ENCODE results near the gene ABCG1. TPM values are rescaled to one million over a fixed set of nuclear protein-coding genes. Genes with fewer than 3 reads are reported as not detected.
A peak's percentile ranks its signal among the peaks of the same experiment; 100 is the strongest.

Gene ABCG1
- total and polyA plus RNA-seq, 12 donors, result 5.5 to 26.2 (median 14.6) TPM

DNA sequence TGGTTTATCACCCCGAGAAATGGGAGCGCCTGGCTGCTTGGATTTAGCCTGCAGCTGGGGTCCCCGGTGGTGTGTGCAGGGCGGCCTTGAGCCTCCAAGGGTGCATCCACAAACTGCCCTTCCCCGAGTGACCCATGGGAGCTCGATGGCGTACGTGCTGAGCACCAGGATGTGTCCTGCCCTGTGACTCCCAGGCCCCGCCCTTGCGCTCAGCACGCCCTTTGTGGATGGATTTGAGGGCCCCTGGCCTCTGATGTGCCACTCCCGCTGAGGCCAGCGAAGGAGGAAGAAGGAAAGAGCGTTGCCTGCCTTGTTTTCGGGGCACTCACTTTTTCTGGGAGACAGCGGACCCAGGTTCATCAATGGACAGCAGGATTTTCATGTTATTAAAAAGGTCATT lies 98.0 kb downstream of the ABCG1 start:
- Histone ChIP-seq H3K4me3 (no peak overlapping the region), H3K4me1 (peaks cover 0 to 22% (median 16%) of the 10 kb centered on the region in 9 donors), H3K27me3 (peaks cover 0 to 7% (median 0%) of the 10 kb centered on the region in 7 donors), H3K9me3 (no peaks in the 10 kb centered on the region), H3K36me3 (no peaks in the 10 kb centered on the region), H3K27ac (no peak overlapping the region)
- DNase-seq, result no peak
- ATAC-seq, result no peak
- intact Hi-C loops (cut with DNase I), result loop anchor here in 4 of 10 donors (10.0 kb wide), 3 partner anchors 102 to 172 kb away; partner anchors contain the start of gene ABCG1 (in 1 of the 4)
- 91 to 92% methylated on average over 16 of the region's 16 CpGs for WGBS, 2 donors
- TF ChIP-seq, protein P1, sequence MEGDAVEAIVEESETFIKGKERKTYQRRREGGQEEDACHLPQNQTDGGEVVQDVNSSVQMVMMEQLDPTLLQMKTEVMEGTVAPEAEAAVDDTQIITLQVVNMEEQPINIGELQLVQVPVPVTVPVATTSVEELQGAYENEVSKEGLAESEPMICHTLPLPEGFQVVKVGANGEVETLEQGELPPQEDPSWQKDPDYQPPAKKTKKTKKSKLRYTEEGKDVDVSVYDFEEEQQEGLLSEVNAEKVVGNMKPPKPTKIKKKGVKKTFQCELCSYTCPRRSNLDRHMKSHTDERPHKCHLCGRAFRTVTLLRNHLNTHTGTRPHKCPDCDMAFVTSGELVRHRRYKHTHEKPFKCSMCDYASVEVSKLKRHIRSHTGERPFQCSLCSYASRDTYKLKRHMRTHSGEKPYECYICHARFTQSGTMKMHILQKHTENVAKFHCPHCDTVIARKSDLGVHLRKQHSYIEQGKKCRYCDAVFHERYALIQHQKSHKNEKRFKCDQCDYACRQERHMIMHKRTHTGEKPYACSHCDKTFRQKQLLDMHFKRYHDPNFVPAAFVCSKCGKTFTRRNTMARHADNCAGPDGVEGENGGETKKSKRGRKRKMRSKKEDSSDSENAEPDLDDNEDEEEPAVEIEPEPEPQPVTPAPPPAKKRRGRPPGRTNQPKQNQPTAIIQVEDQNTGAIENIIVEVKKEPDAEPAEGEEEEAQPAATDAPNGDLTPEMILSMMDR (IDR thresholded peaks at IDR 0.05), result no peak

DNA sequence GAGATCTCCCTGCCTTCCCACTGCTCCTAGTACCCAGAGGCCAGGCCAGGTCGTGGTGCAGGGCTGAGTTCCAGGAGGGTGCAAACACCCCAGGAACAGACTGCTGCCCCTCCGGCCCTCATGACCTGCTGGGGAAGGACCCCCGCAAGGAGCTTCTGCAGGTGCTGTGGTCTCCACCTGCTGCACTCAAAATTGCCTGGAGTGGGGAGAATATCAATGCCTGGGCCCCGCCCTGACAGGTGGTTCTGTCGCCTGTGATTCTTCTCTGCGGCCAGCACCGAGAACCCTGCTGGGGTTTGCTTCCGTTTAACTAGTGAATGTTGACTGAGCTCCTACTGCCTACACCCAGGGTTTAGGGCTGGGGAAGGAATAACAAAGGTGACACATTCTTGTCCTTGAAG lies 98.4 kb downstream of the ABCG1 start:
- ATAC-seq, result no peak
- no peak for DNase-seq
- intact Hi-C loops (cut with DNase I), result loop anchor here in 4 of 10 donors (10.0 kb wide), 3 partner anchors 103 to 173 kb away; partner anchors contain the start of gene ABCG1 (in 1 of the 4)

DNA sequence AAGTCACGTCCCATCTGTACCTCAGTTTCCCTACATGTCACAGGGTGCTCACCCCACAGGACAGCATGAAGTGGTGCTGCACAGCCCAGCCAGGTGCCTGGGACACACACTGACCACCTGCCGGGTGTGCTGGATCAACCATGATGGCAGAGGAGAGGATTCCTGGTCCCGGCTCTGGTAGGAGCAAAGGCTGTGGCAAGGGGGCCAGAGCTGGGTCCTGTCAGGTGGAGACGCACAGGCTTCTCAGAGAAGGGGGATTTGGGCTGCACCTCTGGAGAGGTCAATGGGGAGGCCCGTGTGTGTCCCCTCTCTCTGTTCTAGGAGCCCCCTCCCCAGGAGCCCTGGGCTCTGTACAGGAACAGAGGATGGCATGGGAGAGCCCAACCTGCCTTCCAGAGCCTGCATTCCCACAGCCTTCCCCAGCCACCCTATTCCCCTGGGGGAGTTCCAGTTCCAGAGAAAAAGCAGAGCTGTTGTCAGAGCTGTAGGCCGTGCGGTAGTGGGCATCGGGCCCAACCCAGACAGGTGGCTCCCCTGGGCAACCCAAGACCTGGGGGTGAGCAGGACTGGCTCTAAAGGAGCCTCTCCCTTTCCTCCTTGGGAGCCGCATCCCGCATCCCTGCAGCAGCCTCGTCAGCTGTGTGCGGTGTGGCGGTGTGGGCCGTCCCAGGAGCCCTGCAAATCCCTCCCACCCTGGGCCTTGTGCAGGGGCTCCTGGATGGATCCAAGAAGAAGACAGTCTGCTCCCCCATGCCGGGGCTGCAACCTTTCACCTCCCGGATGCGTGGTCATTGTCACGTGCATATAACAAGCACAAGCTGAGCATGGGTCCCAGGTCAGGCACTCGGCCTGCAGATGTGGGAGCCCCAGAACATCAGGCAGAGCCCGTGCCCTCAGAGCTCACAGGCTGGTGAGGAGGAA lies 99.1 kb downstream of the ABCG1 start:
- Histone ChIP-seq H3K27me3 (peaks cover 0 to 5% (median 0%) of the 10 kb centered on the region in 7 donors), H3K9me3 (no peaks in the 10 kb centered on the region), H3K4me3 (no peak overlapping the region), H3K36me3 (no peaks in the 10 kb centered on the region), H3K27ac (no peak overlapping the region), H3K4me1 (peaks cover 0 to 16% (median 8%) of the 10 kb centered on the region in 9 donors)
- TF ChIP-seq, protein P1 (IDR thresholded peaks at IDR 0.05), result no peak
- no peak for ATAC-seq
- intact Hi-C loops (cut with DNase I), result loop anchor here in 4 of 10 donors (10.0 kb wide), 3 partner anchors 103 to 173 kb away; partner anchors contain the start of gene ABCG1 (in 1 of the 4)
- no peak for DNase-seq
- WGBS, 2 donors, result 80 to 89% methylated on average over 20 of the region's 20 CpGs

More for the DNA sequence above, 98.4 kb downstream of the ABCG1 start:
- WGBS, 2 donors, result 75 to 87% methylated on average over 8 of the region's 8 CpGs
- peaks cover 0 to 19% (median 15%) of the 10 kb centered on the region in 9 donors for H3K4me1 ChIP-seq
- peaks cover 0 to 8% (median 0%) of the 10 kb centered on the region in 7 donors for H3K27me3 ChIP-seq
- H3K4me3 ChIP-seq, result no peak overlapping the region
- H3K36me3 ChIP-seq, result no peaks in the 10 kb centered on the region
- TF ChIP-seq, protein P1 (IDR thresholded peaks at IDR 0.05), result no peak
- no peaks in the 10 kb centered on the region for H3K9me3 ChIP-seq
- no peak overlapping the region for H3K27ac ChIP-seq

- ATAC-seq, result peak in 2 of 8 donors; percentile 8 to 56
- TF ChIP-seq, protein P1 (IDR thresholded peaks at IDR 0.05), result no peak
- Histone ChIP-seq H3K36me3 (no peaks in the 10 kb centered on the region), H3K27ac (peak overlapping the region in 1 of 10 donors; percentile 26), H3K4me1 (peaks cover 0 to 12% (median 0%) of the 10 kb centered on the region in 9 donors), H3K27me3 (peaks cover 0 to 14% (median 0%) of the 10 kb centered on the region in 7 donors), H3K9me3 (no peaks in the 10 kb centered on the region), H3K4me3 (no peak overlapping the region)
- 48 to 65% methylated on average over 10 of the region's 10 CpGs for WGBS, 2 donors
- intact Hi-C loops (cut with DNase I), result loop anchor here in 4 of 10 donors (10.0 kb wide), 3 partner anchors 105 to 175 kb away; partner anchors contain the start of gene ABCG1 (in 1 of the 4)
- no peak for DNase-seq
These were observed 100.4 kb downstream of the ABCG1 start for GRCh38 chr21:42319376-42319775.

Data from heart right ventricle (tissue), 16 donors.